HepG2 (cell line): ENCODE data around the gene CALY. TPM values are rescaled to one million over a fixed set of nuclear protein-coding genes. Genes with fewer than 3 reads are reported as not detected.

Experiments used
- CBX2 ChIP-seq, 2 experiments: fragments of 200-600 bp in 1 of 2; sonication (generic); formaldehyde crosslinking in 1 of 2; IDR thresholded peaks; 2 replicates each; pipeline versions ENCODE4 v1.7.0 to v1.8.1; 2018 to 2022; ENCODE audit warnings: low read depth in 2 of 2, low read length in 1 of 2, mild to moderate bottlenecking in 1 of 2, missing genetic modification reagents in 1 of 2
- DNMT1 ChIP-seq: sonication (generic); formaldehyde crosslinking; IDR thresholded peaks from 2 replicates; pipeline ENCODE4 v1.5.1; 2020; ENCODE audit warnings: mild to moderate bottlenecking, missing genetic modification reagents
- E2F1 ChIP-seq: sonication (generic); formaldehyde crosslinking; IDR thresholded peaks from 2 replicates; pipeline ENCODE4 v1.5.0; 2020; ENCODE audit warnings: missing genetic modification reagents
- GLI4 ChIP-seq: sonication (generic); formaldehyde crosslinking; IDR thresholded peaks from 2 replicates; pipeline ENCODE4 v1.5.1; 2020; ENCODE audit warnings: missing genetic modification reagents, mild to moderate bottlenecking, moderate library complexity, borderline replicate concordance
- HDAC2 ChIP-seq: sonication (generic); formaldehyde crosslinking; IDR thresholded peaks from 2 replicates; pipeline ENCODE4 v1.4.0; 2020; ENCODE audit warnings: missing genetic modification reagents
- MEF2D ChIP-seq: sonication (generic); formaldehyde crosslinking; IDR thresholded peaks from 2 replicates; pipeline ENCODE4 v1.5.1; 2020; ENCODE audit warnings: mild to moderate bottlenecking, missing genetic modification reagents
- NCOA5 ChIP-seq: sonication (generic); formaldehyde crosslinking; IDR thresholded peaks from 2 replicates; pipeline ENCODE4 v1.4.0; 2020; ENCODE audit warnings: missing genetic modification reagents
- NR0B2 ChIP-seq: sonication (generic); formaldehyde crosslinking; IDR thresholded peaks from 2 replicates; pipeline ENCODE4 v1.4.0; 2020; ENCODE audit warnings: mild to moderate bottlenecking, missing genetic modification reagents
- PHB2 ChIP-seq: fragments of 450-650 bp; IDR thresholded peaks from 2 replicates; pipeline ENCODE4 v1.6.1; 2018; ENCODE audit not compliant: partially characterized antibody
- RBM22 ChIP-seq: fragments of 200-400 bp; formaldehyde crosslinking; optimal IDR thresholded peaks from 2 replicates; pipeline ENCODE3; 2017; ENCODE audit warnings: mild to moderate bottlenecking, low read length, moderate library complexity
- TBP ChIP-seq: sonication (generic); formaldehyde crosslinking; IDR thresholded peaks from 2 replicates; pipeline ENCODE4 v1.5.0; 2020; ENCODE audit warnings: missing genetic modification reagents
- TCF12 ChIP-seq, 2 experiments: fragments of 450-650 bp in 1 of 2; sonication (generic) in 1 of 2; formaldehyde crosslinking in 1 of 2; IDR thresholded peaks; 2 replicates each; pipeline versions ENCODE4 v1.6.1 to v1.8.0; 2017 to 2022; ENCODE audit warnings: antibody characterized with exemption in 1 of 2, mild to moderate bottlenecking in 1 of 2, missing genetic modification reagents in 1 of 2, moderate library complexity in 1 of 2
- TGIF2 ChIP-seq: IDR thresholded peaks from 2 replicates; pipeline ENCODE4 v1.6.1; 2016; ENCODE audit warnings: control low read depth, missing compliant biosample characterization
- ZNF317 ChIP-seq: sonication (generic); formaldehyde crosslinking; IDR thresholded peaks from 2 replicates; pipeline ENCODE4 v1.5.0; 2020; ENCODE audit warnings: mild to moderate bottlenecking, missing genetic modification reagents
- ZNF354B ChIP-seq: sonication (generic); formaldehyde crosslinking; IDR thresholded peaks from 2 replicates; pipeline ENCODE4 v1.8.0; 2022; ENCODE audit warnings: mild to moderate bottlenecking, missing genetic modification reagents
- ZNF501 ChIP-seq: sonication (generic); formaldehyde crosslinking; IDR thresholded peaks from 2 replicates; pipeline ENCODE4 v1.5.1; 2020; ENCODE audit warnings: mild to moderate bottlenecking, moderate library complexity, missing genetic modification reagents
- ZNF563 ChIP-seq: sonication (generic); formaldehyde crosslinking; IDR thresholded peaks from 2 replicates; pipeline ENCODE4 v1.8.0; 2022; ENCODE audit warnings: mild to moderate bottlenecking, moderate library complexity, missing genetic modification reagents
- ZNF607 ChIP-seq: sonication (generic); formaldehyde crosslinking; IDR thresholded peaks from 2 replicates; pipeline ENCODE4 v1.5.1; 2020; ENCODE audit warnings: missing genetic modification reagents, mild to moderate bottlenecking, borderline replicate concordance
- ZNF609 ChIP-seq: sonication (generic); formaldehyde crosslinking; IDR thresholded peaks from 2 replicates; pipeline ENCODE4 v1.4.0; 2020; ENCODE audit warnings: mild to moderate bottlenecking, missing genetic modification reagents, borderline replicate concordance
- ZNF781 ChIP-seq: sonication (generic); formaldehyde crosslinking; IDR thresholded peaks from 2 replicates; pipeline ENCODE4 v1.5.1; 2020; ENCODE audit warnings: borderline replicate concordance, mild to moderate bottlenecking, missing genetic modification reagents; ENCODE audit errors: not compliant biosample characterization
- ZNF878 ChIP-seq: sonication (generic); formaldehyde crosslinking; IDR thresholded peaks from 2 replicates; pipeline ENCODE4 v1.8.1; 2023; ENCODE audit warnings: mild to moderate bottlenecking, missing genetic modification reagents, moderate library complexity
- ZSCAN9 ChIP-seq: IDR thresholded peaks from 2 replicates; pipeline ENCODE4 v1.6.1; 2016; ENCODE audit warnings: borderline replicate concordance
- polyA plus RNA-seq, 8 experiments: library from polyadenylated mRNA; depleted of rRNA in 3 of 8; stranded (reverse) in 7 of 8; unstranded in 1 of 8; fragments of >200 nt; fragmentation: Illumina TruSeq in 4 of 8; extraction: Trizol in 4 of 8; gene quantifications; 2 replicates each; pipeline versions ENCODE4 v1.2.1 to v1.2.3, GENCODE V29; 2011 to 2016; ENCODE audit warnings: low read depth in 4 of 8, missing spikeins in 1 of 8, mixed read lengths in 1 of 8; ENCODE audit not compliant: insufficient read depth in 1 of 8
- total RNA-seq, 5 experiments: library from RNA; depleted of rRNA; stranded (reverse); fragments of >200 nt; fragmentation: Illumina TruSeq; extraction: Trizol; gene quantifications; 2 replicates each; pipeline ENCODE4 v1.2.3, GENCODE V29; 2016; ENCODE audit warnings: low read depth in 1 of 5

CALY gene
- total and polyA plus RNA-seq, 2 of the 13 experiments (the other 11 are each of a cell fraction or from before 2014, with no cell fraction given), result 0.08 TPM; not detected in 1

GRCh38 chr10:133378251-133379096, 41.8 kb upstream of the CALY start (continued):
- TF ChIP-seq TBP (CRISPR knock-in tag) (no peak), GLI4 (CRISPR knock-in tag) (no peak), ZSCAN9 (no peak), ZNF609 (CRISPR knock-in tag) (peak; percentile 66; the same call in 1 of the 2 replicates), MEF2D (no peak), RBM22 (no peak), NR0B2 (CRISPR knock-in tag) (no peak), E2F1 (CRISPR knock-in tag) (peak; percentile 31; the same call in 1 of the 2 replicates), DNMT1 (CRISPR knock-in tag) (0 out of 2 replicates have a peak, but pooled peaks have one; percentile 24), ZNF354B (CRISPR knock-in tag) (no peak), HDAC2 (CRISPR knock-in tag) (peak; percentile 40; the same call in 1 of the 2 replicates), ZNF501 (CRISPR knock-in tag) (peak; percentile 55), ZNF878 (no peak), ZNF317 (CRISPR knock-in tag) (peak; percentile 79; the same call in 1 of the 2 replicates), ZNF781 (peak; percentile 44), TGIF2 (no peak), ZNF607 (CRISPR knock-in tag) (no peak), TCF12 (IDR thresholded peaks at IDR 0.05) (no peak), TCF12 (CRISPR knock-in tag; IDR thresholded peaks at IDR 0.05) (peak; percentile 82), CBX2 (IDR thresholded peaks at IDR 0.05; ENCODE audit: low read depth, low read length) (no peak), CBX2 (CRISPR knock-in tag; IDR thresholded peaks at IDR 0.05; ENCODE audit: low read depth) (no peak), NCOA5 (CRISPR knock-in tag) (no peak), ZNF563 (CRISPR knock-in tag) (peak; percentile 72), PHB2 (no peak)
